T-cell (primary cell): ENCODE results near the gene ANKRD39. TPM values are rescaled to one million over a fixed set of nuclear protein-coding genes. Genes with fewer than 3 reads are reported as not detected.

Experiments used
- ATAC-seq, 4 experiments: fragments of 200-7000 bp in 3 of 4; fragments of 150-1000 bp in 1 of 4; cut with Tn5 transposase; replicated peaks in 1 of 4; 1 replicate in 3 of 4; 2 replicates in 1 of 4; pipeline ENCODE4 v1.10.0; 2021; ENCODE audit warnings: moderate library complexity in 3 of 4, mild to moderate bottlenecking in 2 of 4, moderate number of reproducible peaks in 1 of 4
- CTCF ChIA-PET, 2 donors: fragments of 300-600 bp; sonication (Branson Sonifier 250); formaldehyde crosslinking; loops; one replicate each; lab custom pipeline; 2022; ENCODE audit warnings: antibody characterized with exemption in 2 of 2; lab: Charles Lee
- POLR2A ChIA-PET, 2 donors: fragments of 300-600 bp; sonication (Branson Sonifier 250); formaldehyde crosslinking; loops; one replicate each; lab custom pipeline; 2022; ENCODE audit warnings: antibody characterized with exemption in 2 of 2; lab: Charles Lee
- DNase-seq, 35 experiments: peaks; one replicate each; pipeline versions ENCODE4 v3.0.0 to v3.0.0-alpha.2; 2013 to 2023
- H3K27ac ChIP-seq: one replicate; pipeline ENCODE4 v1.5.1; 2013; ENCODE audit warnings: low read length
- H3K27me3 ChIP-seq, 2 experiments: replicated peaks in 1 of 2; 1 replicate in 1 of 2; 2 replicates in 1 of 2; pipeline versions ENCODE4 v1.6.1 to v1.7.0; 2013; ENCODE audit warnings: low read length in 1 of 2, mixed read lengths in 1 of 2; ENCODE audit not compliant: control insufficient read depth in 2 of 2, insufficient read depth in 2 of 2; ENCODE audit errors: extremely low read depth in 1 of 2
- H3K36me3 ChIP-seq, 2 donors: 1 replicate in 1 of 2; 2 replicates in 1 of 2; pipeline versions ENCODE4 v1.6.1 to v1.7.0; 2013; ENCODE audit warnings: low read length in 1 of 2; ENCODE audit not compliant: control insufficient read depth in 2 of 2, insufficient read depth in 1 of 2; ENCODE audit errors: extremely low read depth in 1 of 2
- H3K4me1 ChIP-seq, 2 experiments: 1 replicate in 1 of 2; 2 replicates in 1 of 2; pipeline versions ENCODE4 v1.6.1 to v1.7.0; 2013; ENCODE audit warnings: low read length in 2 of 2, mixed read lengths in 1 of 2; ENCODE audit not compliant: insufficient read depth in 2 of 2, control insufficient read depth in 1 of 2; ENCODE audit errors: extremely low read depth in 1 of 2
- H3K4me3 ChIP-seq, 2 donors: 1 replicate in 1 of 2; 2 replicates in 1 of 2; pipeline versions ENCODE4 v1.5.1 to v1.7.0; 2013; ENCODE audit warnings: mild to moderate bottlenecking in 2 of 2, low read length in 1 of 2, moderate library complexity in 1 of 2; ENCODE audit not compliant: control insufficient read depth in 1 of 2; ENCODE audit errors: extremely low read depth in 1 of 2
- H3K9me3 ChIP-seq: 2 replicates; pipeline ENCODE4 v1.7.0; 2013
- H3K27ac Mint-ChIP-seq, 2 donors: one replicate each; pipeline ENCODE4 v1.8.0; 2020 to 2021; ENCODE audit warnings: mild to moderate bottlenecking in 2 of 2, mixed read lengths in 2 of 2
- H3K27me3 Mint-ChIP-seq, 2 donors: one replicate each; pipeline ENCODE4 v1.8.0; 2021 to 2022; ENCODE audit warnings: mixed read lengths in 2 of 2
- H3K36me3 Mint-ChIP-seq: one replicate; pipeline ENCODE4 v1.8.0; 2021; ENCODE audit warnings: mixed read lengths
- H3K4me1 Mint-ChIP-seq, 3 donors: one replicate each; pipeline ENCODE4 v1.8.0; 2020 to 2022; ENCODE audit warnings: mixed read lengths in 3 of 3, mild to moderate bottlenecking in 1 of 3
- H3K4me3 Mint-ChIP-seq, 3 donors: one replicate each; pipeline ENCODE4 v1.8.0; 2020 to 2022; ENCODE audit warnings: mild to moderate bottlenecking in 3 of 3, mixed read lengths in 3 of 3, moderate library complexity in 3 of 3
- H3K9me3 Mint-ChIP-seq, 3 donors: one replicate each; pipeline ENCODE4 v1.8.0; 2020 to 2022; ENCODE audit warnings: mixed read lengths in 3 of 3
- WGBS: methylation state at CpG from one replicate; pipeline ENCODE4 v1.1.5; 2013; ENCODE audit warnings: missing lambda C conversion rate; ENCODE audit not compliant: insufficient coverage; 5-methylcytosine and 5-hydroxymethylcytosine counted together
- total RNA-seq, 35 experiments: library from RNA in 6 of 35; stranded (reverse) in 6 of 35; fragments of 120-200 nt in 1 of 35; gene quantifications; one replicate each; pipeline versions ENCODE4 v1.2.1 to v1.2.4 and lab custom pipeline; 2013 to 2026

The ANKRD39 gene
- total RNA-seq, 5 donors from 2014 or later (not counting 1 experiment from before 2014, with no cell fraction given): 16.9 to 25.0 (median 19.2) TPM

DNA sequence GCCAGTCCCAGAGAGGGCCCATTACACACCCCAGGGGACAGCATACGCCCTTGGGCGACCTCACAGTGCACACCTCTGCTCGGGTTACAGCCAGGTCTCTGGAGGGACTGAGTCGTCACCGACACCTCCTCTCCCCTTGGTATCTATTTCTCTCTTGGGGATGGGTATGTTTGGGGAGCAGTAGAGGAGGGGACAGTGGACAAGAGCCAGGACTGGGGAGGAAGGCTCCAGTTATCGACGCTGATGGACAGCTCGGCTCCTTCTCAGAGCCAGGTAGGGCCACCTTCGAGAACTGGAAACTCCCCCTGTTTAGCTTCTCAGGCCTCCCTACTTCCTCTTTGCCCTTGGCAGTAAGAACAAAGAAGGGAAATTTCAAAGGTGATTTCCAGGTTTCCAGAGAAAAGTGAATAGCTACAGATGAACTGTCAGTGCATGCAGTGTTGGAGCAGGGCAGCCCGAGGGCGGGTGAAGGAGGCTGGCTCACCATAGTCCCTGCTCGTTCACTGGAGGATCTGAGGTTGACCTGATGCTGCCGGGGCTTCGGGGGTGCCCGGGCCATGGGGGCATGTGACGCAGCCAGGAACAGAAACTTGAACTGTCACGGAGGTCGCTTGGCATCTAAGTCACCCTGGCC is 16.5 kb upstream of the ANKRD39 start:
- ATAC-seq (peak in 1 of 4 experiments; percentile 16), DNase-seq (peak in 1 of 35 experiments; percentile 64)
- H3K27me3 Mint-ChIP-seq: no peaks in the 10 kb centered on the region
- no peaks in the 10 kb centered on the region for H3K9me3 Mint-ChIP-seq
- H3K27ac Mint-ChIP-seq: peak overlapping the region; percentile 61 to 82
- peaks cover 0 to 6% of the 10 kb centered on the region in 2 experiments for H3K27me3 ChIP-seq
- no peak overlapping the region for H3K4me3 Mint-ChIP-seq
- ChIA-PET POLR2A (interaction anchor here in 1 of 2 donors (0.6 kb wide), 1 partner anchor 339 kb away, joined by 4 read pairs; no protein-coding TSS in a partner anchor), CTCF (interaction anchor here in 1 of 2 donors (1.1 kb wide), 1 partner anchor 16 kb away, joined by 5 read pairs; the partner anchor contains the start of gene ANKRD39)
- H3K4me1 ChIP-seq: peaks cover 5 to 36% of the 10 kb centered on the region in 2 experiments
- H3K36me3 Mint-ChIP-seq: no peaks in the 10 kb centered on the region
- peaks cover 20 to 44% (median 30%) of the 10 kb centered on the region in 3 donors for H3K4me1 Mint-ChIP-seq
- WGBS: 72% methylated on average over 9 of the region's 18 CpGs
- no peaks in the 10 kb centered on the region for H3K36me3 ChIP-seq
- H3K4me3 ChIP-seq: no peak overlapping the region
- H3K27ac ChIP-seq: no peak overlapping the region
- H3K9me3 ChIP-seq: no peaks in the 10 kb centered on the region

DNA sequence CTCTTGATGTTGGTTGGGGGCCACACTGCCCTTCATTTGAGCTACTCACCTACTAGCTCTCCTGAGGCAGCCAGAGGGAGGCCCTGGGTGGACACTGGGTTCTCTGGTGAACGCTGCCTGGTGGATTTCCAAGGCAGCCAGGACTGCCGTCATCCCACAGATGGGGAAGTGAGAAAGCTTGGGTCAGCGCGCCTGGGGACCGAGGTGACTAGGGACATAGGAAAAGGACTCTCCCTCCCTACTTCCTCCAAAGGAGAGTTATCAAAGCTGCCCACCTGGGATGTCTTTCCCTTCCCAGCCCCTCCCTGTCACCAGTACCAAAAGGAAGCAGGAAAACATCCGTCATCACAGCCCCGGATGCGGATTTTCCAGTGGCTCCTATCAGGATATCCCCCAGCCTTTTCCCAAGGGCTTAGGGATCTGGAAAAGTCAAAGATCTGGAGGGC is 15.9 kb upstream of the ANKRD39 start:
- H3K4me1 Mint-ChIP-seq: peaks cover 20 to 44% (median 30%) of the 10 kb centered on the region in 3 donors
- H3K4me3 ChIP-seq: no peak overlapping the region
- no peaks in the 10 kb centered on the region for H3K9me3 Mint-ChIP-seq
- DNase-seq: no peak
- POLR2A ChIA-PET: no interaction called here
- CTCF ChIA-PET: interaction anchor here in 1 of 2 donors (0.6 to 1.3 kb wide), 3 partner anchors 16 to 36 kb away, joined by 3 to 5 read pairs (median 3); partner anchors contain the start of gene ANKRD39
- no peak overlapping the region for H3K4me3 Mint-ChIP-seq
- H3K27ac Mint-ChIP-seq: peak overlapping the region; percentile 61 to 82
- H3K9me3 ChIP-seq: no peaks in the 10 kb centered on the region
- H3K4me1 ChIP-seq: peaks cover 5 to 36% of the 10 kb centered on the region in 2 experiments
- H3K27me3 Mint-ChIP-seq: no peaks in the 10 kb centered on the region
- 83% methylated on average over 2 of the region's 8 CpGs for WGBS
- peaks cover 0 to 6% of the 10 kb centered on the region in 2 experiments for H3K27me3 ChIP-seq
- H3K36me3 Mint-ChIP-seq: no peaks in the 10 kb centered on the region
- ATAC-seq: no peak
- H3K36me3 ChIP-seq: no peaks in the 10 kb centered on the region
- no peak overlapping the region for H3K27ac ChIP-seq

DNA sequence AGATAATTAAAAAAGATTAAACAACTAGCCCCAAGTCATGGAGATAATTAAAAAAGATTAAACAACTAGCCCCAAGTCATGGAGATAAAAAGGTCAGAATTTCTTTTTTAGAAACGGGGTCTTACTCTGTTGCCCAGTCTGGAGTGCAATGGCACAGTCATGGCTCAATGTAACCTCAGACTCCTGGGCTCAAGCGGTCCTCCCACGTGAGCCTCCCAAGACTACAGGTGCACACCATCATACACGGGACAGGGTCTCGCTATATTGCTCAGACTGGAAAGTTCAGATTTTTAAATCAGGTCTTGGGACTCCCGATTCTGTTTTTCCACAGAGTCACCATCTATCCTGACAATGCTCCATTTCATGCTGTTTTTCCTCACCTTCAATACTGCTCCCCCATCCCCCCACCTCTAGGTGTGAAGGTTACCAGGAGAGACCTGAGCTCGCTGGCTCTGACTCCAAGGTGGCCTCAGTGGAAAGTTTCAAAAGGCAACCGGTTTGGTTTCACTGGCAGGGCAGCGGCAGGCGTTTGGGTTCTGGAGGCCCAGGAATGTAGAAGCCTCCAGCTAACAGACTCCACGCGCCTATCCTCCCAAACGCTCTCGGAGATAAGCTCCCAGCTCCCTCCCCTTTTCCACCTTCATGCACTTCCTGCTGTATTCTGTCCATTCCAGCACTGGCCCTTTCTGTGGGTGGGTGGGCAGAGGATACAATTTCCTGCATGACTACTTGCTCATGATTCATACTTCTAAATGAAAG is 15.0 kb upstream of the ANKRD39 start:
- Mint-ChIP-seq H3K27ac (peak overlapping the region; percentile 59 to 79), H3K27me3 (no peaks in the 10 kb centered on the region), H3K9me3 (no peaks in the 10 kb centered on the region), H3K4me1 (peaks cover 26 to 48% (median 34%) of the 10 kb centered on the region in 3 donors), H3K36me3 (no peaks in the 10 kb centered on the region), H3K4me3 (no peak overlapping the region)
- Histone ChIP-seq H3K4me3 (no peak overlapping the region), H3K9me3 (no peaks in the 10 kb centered on the region), H3K4me1 (peaks cover 8 to 43% of the 10 kb centered on the region in 2 experiments), H3K36me3 (no peaks in the 10 kb centered on the region), H3K27me3 (peaks cover 0 to 6% of the 10 kb centered on the region in 2 experiments), H3K27ac (no peak overlapping the region)
- ATAC-seq: no peak
- ChIA-PET POLR2A (no interaction called here), CTCF (interaction anchor here in 1 of 2 donors (0.6 to 1.3 kb wide), 3 partner anchors 15 to 375 kb away, joined by 3 to 4 read pairs (median 3); partner anchors contain the start of gene ANKRD39)
- no peak for DNase-seq
- WGBS: 74% methylated on average over 6 of the region's 14 CpGs

DNA sequence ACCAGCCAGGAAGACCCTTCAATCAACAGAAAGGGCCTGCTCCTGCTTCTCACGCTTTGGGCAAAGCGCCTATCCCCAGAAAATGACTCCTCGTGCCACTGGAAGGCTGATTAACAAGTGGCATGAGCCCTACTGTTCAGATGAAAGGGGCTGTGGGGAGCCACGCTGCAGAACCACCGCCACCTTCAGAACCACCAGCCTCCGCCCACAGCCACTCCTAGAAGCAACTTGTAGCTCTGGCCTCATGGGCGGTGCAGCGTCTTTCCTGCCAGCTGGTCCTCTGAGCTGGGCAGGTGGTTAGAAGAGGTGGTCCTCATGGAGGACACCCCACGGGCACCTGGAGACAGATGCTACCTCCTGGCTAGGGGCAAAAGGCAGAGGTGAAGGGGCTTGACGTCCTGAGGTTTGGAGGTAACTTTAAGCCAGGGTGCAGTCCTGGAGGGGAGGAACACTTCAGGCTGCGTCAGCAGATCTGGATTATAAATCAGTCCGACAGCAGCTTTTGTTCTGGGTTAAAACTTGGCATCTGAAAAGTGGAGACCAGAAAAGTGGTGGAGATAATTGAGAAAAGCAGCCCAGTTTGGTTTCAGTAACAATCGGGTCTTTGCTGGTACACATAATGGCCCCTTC is 12.9 kb upstream of the ANKRD39 start:
- H3K36me3 ChIP-seq: peaks cover 0 to 19% of the 10 kb centered on the region in 2 donors
- Mint-ChIP-seq H3K4me1 (peaks cover 40 to 61% (median 48%) of the 10 kb centered on the region in 3 donors), H3K9me3 (no peaks in the 10 kb centered on the region), H3K27ac (peak overlapping the region; percentile 92 to 93), H3K27me3 (no peaks in the 10 kb centered on the region), H3K36me3 (peaks cover 2% of the 10 kb centered on the region), H3K4me3 (peak overlapping the region; percentile 84 to 90 (median 86))
- H3K27ac ChIP-seq: peak overlapping the region; percentile 89
- ChIA-PET POLR2A (interaction anchor here in 1 of 2 donors (0.7 kb wide), 1 partner anchor 12 kb away, joined by 3 read pairs; the partner anchor contains the start of gene ANKRD39), CTCF (interaction anchor here (0.5 to 1.8 kb wide), 8 partner anchors 10 to 92 kb away, joined by 3 to 25 read pairs (median 3); partner anchors contain the start of genes ANKRD39 (in 1 of the 2) and CNNM3 (in 1 of the 2))
- DNase-seq (peak; percentile 38 to 84 (median 63)), ATAC-seq (peak; percentile 63 to 73 (median 71))
- peaks cover 16 to 56% of the 10 kb centered on the region in 2 experiments for H3K4me1 ChIP-seq
- no peaks in the 10 kb centered on the region for H3K9me3 ChIP-seq
- peak overlapping the region; percentile 38 to 61 for H3K4me3 ChIP-seq
- 4% methylated on average over 7 of the region's 13 CpGs for WGBS
- peaks cover 0 to 6% of the 10 kb centered on the region in 2 experiments for H3K27me3 ChIP-seq

DNA sequence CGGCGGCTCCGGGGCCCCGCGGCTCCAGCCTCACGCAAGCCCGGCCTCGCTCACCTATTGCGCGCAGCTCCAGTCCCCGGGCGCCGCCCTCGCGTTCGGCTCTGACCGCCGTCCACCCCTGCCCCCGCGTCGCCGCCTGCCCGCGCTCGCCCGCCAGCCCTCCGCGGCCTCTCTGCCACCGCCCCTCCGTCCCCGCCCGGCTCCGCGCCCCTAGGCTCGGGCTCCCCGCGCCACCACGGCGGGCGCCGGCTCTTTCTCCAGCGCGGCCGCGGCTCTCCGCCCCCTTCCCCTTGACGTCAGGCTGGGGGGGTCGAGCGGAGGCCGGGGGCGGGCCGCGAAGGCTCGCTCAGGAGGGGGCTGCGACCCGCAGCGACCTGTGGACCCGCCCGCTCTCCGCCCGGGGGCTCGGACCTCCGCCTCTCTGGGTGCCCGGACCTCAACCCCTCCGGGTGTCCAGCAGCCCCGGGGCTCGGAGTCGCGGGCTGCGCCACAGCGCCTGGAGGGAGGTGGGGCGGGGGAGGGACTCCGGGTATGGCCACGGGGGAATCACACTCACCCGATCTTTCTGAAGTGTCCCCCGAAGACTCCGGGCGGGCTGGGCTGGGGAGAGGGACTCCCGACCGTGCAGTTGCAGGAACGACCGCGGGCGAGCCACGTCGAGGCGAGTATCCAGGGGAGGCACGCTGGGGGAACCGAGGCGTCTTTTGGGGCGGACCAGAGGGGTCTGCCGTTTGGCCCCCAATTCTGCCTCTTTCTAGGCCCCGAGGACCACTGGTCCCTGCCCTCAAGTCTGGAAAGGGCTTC is 12.2 kb upstream of the ANKRD39 start, which contains the start of gene SEMA4C:
Gene SEMA4C, minus strand, starts transcription at position 259 of the 804 bp plus-strand sequence. CDS start 2,194 bp downstream, outside the sequence.
- DNase-seq: peak in 32 of 35 experiments; percentile 32 to 78 (median 54)
- peaks cover 40 to 60% (median 52%) of the 10 kb centered on the region in 3 donors for H3K4me1 Mint-ChIP-seq
- H3K4me3 ChIP-seq: peak within 1 kb of the TSS; percentile 66 to 75
- H3K27ac ChIP-seq: peak within 1 kb of the TSS; percentile 89
- peak within 1 kb of the TSS; percentile 92 to 93 for H3K27ac Mint-ChIP-seq
- ATAC-seq: peak; percentile 57 to 67 (median 64)
- peak within 1 kb of the TSS; percentile 84 to 90 (median 86) for H3K4me3 Mint-ChIP-seq
- ChIA-PET CTCF (interaction anchor here in 1 of 2 donors (0.7 to 1.8 kb wide), 4 partner anchors 10 to 92 kb away, joined by 3 to 25 read pairs (median 4); partner anchors contain the start of gene ANKRD39), POLR2A (no interaction called here)
- peaks cover 16 to 56% of the 10 kb centered on the region in 2 experiments for H3K4me1 ChIP-seq
- 1% methylated on average over 89 of the region's 93 CpGs for WGBS
- peaks cover 0 to 6% of the 10 kb centered on the region in 2 experiments for H3K27me3 ChIP-seq
- no peaks in the 10 kb centered on the region for H3K9me3 ChIP-seq
- H3K9me3 Mint-ChIP-seq: no peaks in the 10 kb centered on the region
- H3K36me3 Mint-ChIP-seq: peaks cover 4% of the 10 kb centered on the region
- no peaks in the 10 kb centered on the region for H3K27me3 Mint-ChIP-seq
- H3K36me3 ChIP-seq: peaks cover 2 to 26% of the 10 kb centered on the region in 2 donors
